ENCODE results near the gene ZNF718. TPM values are rescaled to one million over a fixed set of nuclear protein-coding genes. Genes with fewer than 3 reads are reported as not detected.
"Not testable (repeated sequence)": the region's sequence is repeated elsewhere in the genome, so short reads cannot be mapped to it uniquely, and the experiment has no call there.

The ZNF718 gene
- polyA plus RNA-seq, 2 of the 4 experiments (the other 2 are of a cell fraction) = 0.96 to 1.1 TPM

GRCh38 chr4:176995-177394 is 52.7 kb downstream of the ZNF718 start:
- TF ChIP-seq, protein P1, sequence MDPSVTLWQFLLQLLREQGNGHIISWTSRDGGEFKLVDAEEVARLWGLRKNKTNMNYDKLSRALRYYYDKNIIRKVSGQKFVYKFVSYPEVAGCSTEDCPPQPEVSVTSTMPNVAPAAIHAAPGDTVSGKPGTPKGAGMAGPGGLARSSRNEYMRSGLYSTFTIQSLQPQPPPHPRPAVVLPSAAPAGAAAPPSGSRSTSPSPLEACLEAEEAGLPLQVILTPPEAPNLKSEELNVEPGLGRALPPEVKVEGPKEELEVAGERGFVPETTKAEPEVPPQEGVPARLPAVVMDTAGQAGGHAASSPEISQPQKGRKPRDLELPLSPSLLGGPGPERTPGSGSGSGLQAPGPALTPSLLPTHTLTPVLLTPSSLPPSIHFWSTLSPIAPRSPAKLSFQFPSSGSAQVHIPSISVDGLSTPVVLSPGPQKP (IDR thresholded peaks at IDR 0.05; ENCODE audit: low read depth, low read length) = no peak
- H3K4me2 ChIP-seq = no peak overlapping the region
- no peak for ATAC-seq
- no peak overlapping the region for H3K4me3 ChIP-seq
- H3K27ac ChIP-seq = no peak overlapping the region
- no peaks in the 10 kb centered on the region for H3K4me1 ChIP-seq
- no peak for DNase-seq (ENCODE audit: low read depth in 1 of 2, low spot score in 1 of 2)
- no peak for FAIRE-seq
- ChIA-PET POLR2A (no interaction called here), CTCF (no interaction called here)
- peaks cover 19% of the 10 kb centered on the region for H3K9me3 ChIP-seq
- WGBS (ENCODE audit: missing lambda C conversion rate) = 20% methylated on average over 1 of the region's 1 CpG

- WGBS (ENCODE audit: missing lambda C conversion rate) = 49% methylated on average over 3 of the region's 3 CpGs
- H3K4me1 ChIP-seq; FAIRE-seq; POLR2A ChIA-PET; H3K4me2 ChIP-seq; H3K27ac ChIP-seq; CTCF ChIA-PET; H3K4me3 ChIP-seq; H3K9me3 ChIP-seq; ATAC-seq; DNase-seq (ENCODE audit: low read depth in 1 of 2, low spot score in 1 of 2): not testable (repeated sequence)
- peak; percentile 45; the same call in 1 of the 2 replicates for TF ChIP-seq ZC3H11A (IDR thresholded peaks at IDR 0.05)
Measured at GRCh38 chr4:182225-182624, 57.9 kb downstream of the ZNF718 start.

- TF ChIP-seq, protein P2, sequence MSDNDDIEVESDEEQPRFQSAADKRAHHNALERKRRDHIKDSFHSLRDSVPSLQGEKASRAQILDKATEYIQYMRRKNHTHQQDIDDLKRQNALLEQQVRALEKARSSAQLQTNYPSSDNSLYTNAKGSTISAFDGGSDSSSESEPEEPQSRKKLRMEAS (IDR thresholded peaks at IDR 0.05) = no peak
- TF ChIP-seq, protein P3, sequence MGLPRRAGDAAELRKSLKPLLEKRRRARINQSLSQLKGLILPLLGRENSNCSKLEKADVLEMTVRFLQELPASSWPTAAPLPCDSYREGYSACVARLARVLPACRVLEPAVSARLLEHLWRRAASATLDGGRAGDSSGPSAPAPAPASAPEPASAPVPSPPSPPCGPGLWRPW (IDR thresholded peaks at IDR 0.05) = no peak
- TF ChIP-seq NPAS2 (CRISPR knock-in tag; IDR thresholded peaks at IDR 0.05; ENCODE audit: borderline replicate concordance) (no peak), FOSL2 (IDR thresholded peaks at IDR 0.05) (no peak), FOSL2 (CRISPR knock-in tag; IDR thresholded peaks at IDR 0.05) (no peak), JUN (IDR thresholded peaks at IDR 0.05) (no peak), MAZ (IDR thresholded peaks at IDR 0.05; ENCODE audit: borderline replicate concordance, low read depth, low read length) (no peak), ZFP36 (IDR thresholded peaks at IDR 0.05; ENCODE audit: borderline replicate concordance, partially characterized antibody) (no peak), RFX5 (IDR thresholded peaks at IDR 0.05) (no peak)
- Histone ChIP-seq H3K4me3 (no peak overlapping the region), H3K4me1 (no peaks in the 10 kb centered on the region), H3K27ac (no peak overlapping the region), H3K4me2 (no peak overlapping the region), H3K9me3 (no peaks in the 10 kb centered on the region; the same call in 2 of the 3 replicates)
- POLR2A ChIA-PET = no interaction called here
- DNase-seq (ENCODE audit: low read depth in 1 of 2, low spot score in 1 of 2) (no peak), ATAC-seq (no peak), FAIRE-seq (no peak)
- CTCF ChIA-PET = no interaction called here
- 10% methylated on average over 3 of the region's 3 CpGs for WGBS (ENCODE audit: missing lambda C conversion rate)
Measured at GRCh38 chr4:188091-188490, 63.8 kb downstream of the ZNF718 start.

DNA sequence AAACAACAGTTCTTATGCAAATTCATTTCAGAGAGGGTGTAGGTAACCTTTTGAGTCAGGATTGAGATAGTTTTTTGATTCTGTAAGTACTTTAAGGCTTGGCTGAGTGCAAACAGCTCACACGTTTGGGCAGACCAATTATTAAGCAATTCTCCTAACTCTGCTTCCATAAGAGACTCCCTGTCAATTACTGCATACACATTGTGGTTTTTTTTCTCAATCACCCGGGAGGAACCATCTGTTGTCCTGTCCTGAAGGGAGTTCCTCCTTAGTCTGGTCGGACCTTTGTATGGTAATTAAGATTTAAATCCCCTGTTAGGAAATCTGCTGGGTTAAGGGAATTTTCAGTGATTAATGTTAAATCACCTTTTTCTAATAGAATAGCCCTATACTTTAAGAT is 70.9 kb downstream of the ZNF718 start:
- FAIRE-seq; H3K9me3 ChIP-seq; H3K4me2 ChIP-seq; H3K4me1 ChIP-seq; CTCF ChIA-PET; POLR2A ChIA-PET; H3K4me3 ChIP-seq; ATAC-seq; DNase-seq (ENCODE audit: low read depth in 1 of 2, low spot score in 1 of 2); H3K27ac ChIP-seq: not testable (repeated sequence)
- WGBS (ENCODE audit: missing lambda C conversion rate) = 13% methylated on average over 3 of the region's 3 CpGs

GRCh38 chr4:200936-201335 is 76.6 kb downstream of the ZNF718 start:
- no peak for DNase-seq (ENCODE audit: low read depth in 1 of 2, low spot score in 1 of 2)
- POLR2A ChIA-PET = no interaction called here
- Histone ChIP-seq H3K4me2 (no peak overlapping the region), H3K4me1 (no peaks in the 10 kb centered on the region), H3K27ac (no peak overlapping the region), H3K9me3 (no peaks in the 10 kb centered on the region; the same call in 2 of the 3 replicates), H3K4me3 (no peak overlapping the region)
- FAIRE-seq = no peak
- no peak for TF ChIP-seq HDAC2 (IDR thresholded peaks at IDR 0.05)
- TF ChIP-seq CHD4 (IDR thresholded peaks at IDR 0.05; ENCODE audit: borderline replicate concordance) = no peak
- TF ChIP-seq MAZ (IDR thresholded peaks at IDR 0.05; ENCODE audit: borderline replicate concordance, low read depth, low read length) = no peak
- no peak for TF ChIP-seq CBX2 (IDR thresholded peaks at IDR 0.05; ENCODE audit: borderline replicate concordance, low read depth)
- TF ChIP-seq EP300 (IDR thresholded peaks at IDR 0.05) = no peak
- TF ChIP-seq MYC (IDR thresholded peaks at IDR 0.05; ENCODE audit: borderline replicate concordance, low read length) = no peak
- TF ChIP-seq ZC3H11A (IDR thresholded peaks at IDR 0.05) = no peak
- no peak for TF ChIP-seq GATA3 (IDR thresholded peaks at IDR 0.05; ENCODE audit: borderline replicate concordance)
- TF ChIP-seq EHF (CRISPR knock-in tag; IDR thresholded peaks at IDR 0.05) = no peak
- TF ChIP-seq, protein P4, sequence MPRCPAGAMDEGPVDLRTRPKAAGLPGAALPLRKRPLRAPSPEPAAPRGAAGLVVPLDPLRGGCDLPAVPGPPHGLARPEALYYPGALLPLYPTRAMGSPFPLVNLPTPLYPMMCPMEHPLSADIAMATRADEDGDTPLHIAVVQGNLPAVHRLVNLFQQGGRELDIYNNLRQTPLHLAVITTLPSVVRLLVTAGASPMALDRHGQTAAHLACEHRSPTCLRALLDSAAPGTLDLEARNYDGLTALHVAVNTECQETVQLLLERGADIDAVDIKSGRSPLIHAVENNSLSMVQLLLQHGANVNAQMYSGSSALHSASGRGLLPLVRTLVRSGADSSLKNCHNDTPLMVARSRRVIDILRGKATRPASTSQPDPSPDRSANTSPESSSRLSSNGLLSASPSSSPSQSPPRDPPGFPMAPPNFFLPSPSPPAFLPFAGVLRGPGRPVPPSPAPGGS (IDR thresholded peaks at IDR 0.05) = no peak
- no peak for TF ChIP-seq HOXA7 (CRISPR knock-in tag; IDR thresholded peaks at IDR 0.05)
- TF ChIP-seq, protein P2 (IDR thresholded peaks at IDR 0.05) = no peak
- no peak for TF ChIP-seq HOXB13 (CRISPR knock-in tag; IDR thresholded peaks at IDR 0.05; ENCODE audit: low read depth)
- TF ChIP-seq RFX5 (IDR thresholded peaks at IDR 0.05) = no peak
- TF ChIP-seq CBX8 (IDR thresholded peaks at IDR 0.05) = no peak
- TF ChIP-seq ZFP36 (IDR thresholded peaks at IDR 0.05; ENCODE audit: borderline replicate concordance, partially characterized antibody) = no peak
- no peak for ATAC-seq
- WGBS (ENCODE audit: missing lambda C conversion rate) = 0% methylated on average over 3 of the region's 3 CpGs
- CTCF ChIA-PET = no interaction called here

All from A549 (cell line).